ENCODE measurements around the gene FBLN1.

GRCh38 chr22:45462034-45462655 is 40.5 kb upstream of the FBLN1 start:
- no peak for TF ChIP-seq EZH2 (IDR thresholded peaks at IDR 0.05; ENCODE audit: insufficient read depth, poor library complexity, severe bottlenecking)
- TF ChIP-seq EZH2phosphoT487 (IDR thresholded peaks at IDR 0.05; ENCODE audit: insufficient read depth, low read depth), result no peak

Data from GM23248 (cell line).